ENCODE measurements around the gene CX3CL1. TPM values are rescaled to one million over a fixed set of nuclear protein-coding genes. Genes with fewer than 3 reads are reported as not detected.
"Not testable (repeated sequence)": the region's sequence is repeated elsewhere in the genome, so short reads cannot be mapped to it uniquely, and the experiment has no call there.

CX3CL1 gene
- total RNA-seq, 1 donor = not detected

GRCh38 chr16:57394444-57394843 lies 22.2 kb downstream of the CX3CL1 start:
- no peak for TF ChIP-seq CTCF (IDR thresholded peaks at IDR 0.05; ENCODE audit: insufficient read depth, low read depth, low read length)
- peak; percentile 13 for DNase-seq (ENCODE audit: low read depth)
- H3K4me3 ChIP-seq (ENCODE audit: low read depth, low read length) = no peak overlapping the region

GRCh38 chr16:57395026-57395425 lies 22.7 kb downstream of the CX3CL1 start:
- DNase-seq (ENCODE audit: low read depth) = no peak
- no peak for TF ChIP-seq CTCF (IDR thresholded peaks at IDR 0.05; ENCODE audit: insufficient read depth, low read depth, low read length)
- H3K4me3 ChIP-seq (ENCODE audit: low read depth, low read length) = no peak overlapping the region

GRCh38 chr16:57396786-57397185 lies 24.5 kb downstream of the CX3CL1 start:
- no peak for TF ChIP-seq CTCF (IDR thresholded peaks at IDR 0.05; ENCODE audit: insufficient read depth, low read depth, low read length)
- no peak for DNase-seq (ENCODE audit: low read depth)
- no peak overlapping the region for H3K4me3 ChIP-seq (ENCODE audit: low read depth, low read length)

- H3K4me3 ChIP-seq (ENCODE audit: low read depth, low read length); DNase-seq (ENCODE audit: low read depth): not testable (repeated sequence)
Observed at GRCh38 chr16:57397493-57397892, 25.2 kb downstream of the CX3CL1 start.

DNA sequence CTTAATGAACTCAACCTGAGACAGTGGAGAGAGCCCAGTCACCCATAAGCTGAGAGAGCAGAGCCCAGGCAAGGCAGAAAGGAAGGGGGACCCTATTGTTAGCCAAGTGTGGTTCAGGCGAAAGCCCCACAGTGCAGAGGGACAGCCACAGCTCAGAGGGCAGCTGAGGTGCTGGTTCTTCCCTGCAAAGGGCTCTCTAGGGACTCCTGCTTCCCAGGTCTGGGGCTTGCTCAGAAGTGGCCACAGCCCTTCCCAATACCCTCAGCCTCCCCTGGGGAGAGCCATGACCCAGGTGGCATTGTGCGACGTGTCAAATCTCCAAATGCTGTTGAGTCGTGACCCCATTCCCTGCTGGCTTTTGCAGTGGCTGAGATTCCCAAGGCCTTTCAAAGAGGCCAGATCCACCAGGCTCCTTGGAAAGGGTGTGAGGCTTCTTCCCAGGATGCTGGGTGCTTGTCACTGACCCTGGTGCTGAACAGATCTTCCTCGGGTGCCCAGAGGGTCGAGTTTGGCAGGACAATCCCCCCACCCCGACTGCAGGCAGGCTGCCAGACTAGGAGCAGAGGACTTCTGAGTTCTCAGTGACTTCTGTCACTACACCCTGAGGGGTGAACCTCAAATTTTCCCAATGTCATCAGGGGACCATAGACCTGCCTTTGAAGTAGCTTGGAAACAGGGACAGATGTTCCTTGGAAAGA lies 29.8 kb downstream of the CX3CL1 start:
- TF ChIP-seq CTCF (IDR thresholded peaks at IDR 0.05; ENCODE audit: insufficient read depth, low read depth, low read length) = no peak
- no peak overlapping the region for H3K4me3 ChIP-seq (ENCODE audit: low read depth, low read length)
- no peak for DNase-seq (ENCODE audit: low read depth)

- DNase-seq (ENCODE audit: low read depth) = no peak
- TF ChIP-seq CTCF (IDR thresholded peaks at IDR 0.05; ENCODE audit: insufficient read depth, low read depth, low read length) = no peak
Observed at GRCh38 chr16:57403965-57404817, 31.9 kb downstream of the CX3CL1 start, which contains the start of gene CCL17. TSS of gene CCL17 (plus strand) at chr16:57404767. CDS start at chr16:57413933, 9,166 bp downstream.

DNA sequence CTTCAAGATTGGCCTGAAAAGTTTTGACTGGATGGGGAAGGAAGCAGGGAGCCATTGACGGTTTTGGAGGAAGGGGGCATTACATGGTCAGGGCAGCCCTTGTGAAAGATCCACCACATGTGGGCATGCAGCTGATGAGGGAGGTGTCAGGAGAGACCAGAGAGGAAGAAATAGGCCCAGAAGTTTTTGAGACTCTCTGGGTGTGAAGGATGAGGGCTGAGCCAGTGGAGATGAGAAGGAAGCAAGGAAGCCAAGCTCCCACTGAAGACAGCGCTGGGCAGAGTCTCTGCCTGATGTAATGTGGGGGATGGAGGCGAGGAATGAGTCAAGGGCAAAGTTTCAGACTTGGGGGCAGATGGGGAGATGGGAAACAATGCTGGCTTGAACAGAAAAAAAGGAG lies 32.8 kb downstream of the CX3CL1 start:
- no peak overlapping the region for H3K4me3 ChIP-seq (ENCODE audit: low read depth, low read length)
- TF ChIP-seq CTCF (IDR thresholded peaks at IDR 0.05; ENCODE audit: insufficient read depth, low read depth, low read length) = no peak
- DNase-seq (ENCODE audit: low read depth) = no peak

More at GRCh38 chr16:57403965-57404817, 31.9 kb downstream of the CX3CL1 start, which contains the start of gene CCL17:
- no peak within 1 kb of the TSS for H3K4me3 ChIP-seq (ENCODE audit: low read depth, low read length)

All from fibroblast of villous mesenchyme (primary cell).